AG04449 (cell line): Measurements from ENCODE around the gene KCNQ5.

Source experiments
- CTCF ChIA-PET: fragments of 350-600 bp; formaldehyde crosslinking; extraction: SDS; loops from one replicate; lab custom pipeline; 2021; ENCODE audit warnings: antibody characterized with exemption; lab: Yijun Ruan, JAX
- POLR2A ChIA-PET: fragments of 400-600, 350-600 bp; formaldehyde crosslinking; extraction: SDS; loops from one replicate; lab custom pipeline; 2020; ENCODE audit warnings: antibody characterized with exemption, inconsistent platforms; lab: Yijun Ruan, JAX
- DNase-seq: peaks from one replicate; pipeline ENCODE4 v3.0.0-alpha.2; 2010; ENCODE audit warnings: low read depth, low spot score
- H3K4me3 ChIP-seq: 2 replicates; pipeline ENCODE4 v1.5.1; 2011; ENCODE audit warnings: low read depth, mild to moderate bottlenecking, control low read depth, low read length
- CTCF ChIP-seq: IDR thresholded peaks from one replicate; pipeline ENCODE4 v1.5.1; 2011; ENCODE audit warnings: mild to moderate bottlenecking, moderate library complexity, low read length, control low read depth, inconsistent platforms; ENCODE audit not compliant: insufficient read depth; ENCODE audit errors: missing control alignments

Gene KCNQ5

GRCh38 chr6:73028124-73028766, 406.4 kb downstream of the KCNQ5 start:
- CTCF ChIA-PET, result no interaction called here
- no peak for DNase-seq
- TF ChIP-seq CTCF, result no peak
- H3K4me3 ChIP-seq, result no peak overlapping the region
- POLR2A ChIA-PET, result no interaction called here

DNA sequence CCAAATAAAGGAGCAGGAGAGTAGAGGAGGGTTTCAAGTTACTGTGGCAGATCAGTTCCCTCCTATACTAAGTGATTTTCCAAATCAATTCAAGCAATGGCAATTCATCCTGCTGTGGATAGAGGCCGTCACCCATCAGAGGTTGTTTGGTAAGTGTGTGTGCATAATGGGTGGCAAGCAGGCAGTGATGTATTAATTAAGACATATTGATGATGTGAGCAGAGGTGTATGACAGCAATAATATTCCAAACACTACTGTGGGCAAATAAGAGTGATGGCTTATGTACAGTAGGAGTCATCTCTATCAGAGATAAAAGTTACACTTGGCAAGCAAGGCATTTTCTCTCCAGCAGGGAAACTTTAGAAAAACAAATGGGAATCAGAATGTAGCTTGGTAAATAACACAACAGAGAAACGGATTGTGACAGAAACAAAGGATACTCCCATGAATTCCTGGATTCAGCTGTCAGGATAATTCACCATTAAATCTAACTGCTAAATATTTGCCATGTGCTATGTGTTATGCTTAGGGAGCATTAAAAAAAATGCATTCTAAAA, 407.1 kb downstream of the KCNQ5 start:
- H3K4me3 ChIP-seq, result no peak overlapping the region
- no peak for DNase-seq
- ChIA-PET POLR2A (no interaction called here), CTCF (no interaction called here)
- TF ChIP-seq CTCF, result no peak

DNA sequence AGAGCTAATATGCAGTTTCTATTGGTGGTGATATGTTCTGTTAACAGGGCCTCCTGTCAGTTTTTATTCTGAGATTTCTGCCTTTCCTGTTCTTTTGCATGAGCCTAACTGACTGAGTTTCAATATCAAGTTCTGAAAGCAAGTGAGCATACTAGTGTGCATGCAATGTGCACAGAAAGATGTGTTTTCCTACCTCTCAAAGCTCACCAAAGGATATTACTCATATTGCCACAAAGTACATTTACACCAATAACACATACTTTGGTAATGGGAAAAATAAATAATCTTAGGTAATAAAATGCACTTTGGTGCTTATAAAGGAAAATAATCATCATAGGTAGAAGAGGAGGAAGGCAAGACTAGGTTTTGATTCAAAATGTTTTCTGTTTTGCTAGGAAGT, 408.4 kb downstream of the KCNQ5 start:
- ChIA-PET POLR2A (no interaction called here), CTCF (no interaction called here)
- no peak overlapping the region for H3K4me3 ChIP-seq
- no peak for TF ChIP-seq CTCF
- DNase-seq, result no peak

- no peak for TF ChIP-seq CTCF
- no peak for DNase-seq
- no peak overlapping the region for H3K4me3 ChIP-seq
- POLR2A ChIA-PET, result no interaction called here
- CTCF ChIA-PET, result interaction anchor here (1.2 kb wide), 1 partner anchor 415 kb away, joined by 4 read pairs; no protein-coding TSS in a partner anchor
Measured at GRCh38 chr6:73030791-73031782, 409.2 kb downstream of the KCNQ5 start.

- POLR2A ChIA-PET, result no interaction called here
- CTCF ChIA-PET, result no interaction called here
- no peak for TF ChIP-seq CTCF
- H3K4me3 ChIP-seq, result no peak overlapping the region
- DNase-seq, result no peak
Measured at GRCh38 chr6:73032586-73032985, 410.7 kb downstream of the KCNQ5 start.

- no peak for DNase-seq
- H3K4me3 ChIP-seq, result no peak overlapping the region
- TF ChIP-seq CTCF, result no peak
- POLR2A ChIA-PET, result no interaction called here
- CTCF ChIA-PET, result no interaction called here
Measured at GRCh38 chr6:73036689-73037088, 414.8 kb downstream of the KCNQ5 start.
